ENCODE data around the gene BID. TPM values are rescaled to one million over a fixed set of nuclear protein-coding genes. Genes with fewer than 3 reads are reported as not detected.

Gene BID
- total RNA-seq, 1 donor from 2014 or later = 15.9 TPM

- TF ChIP-seq, protein P1, sequence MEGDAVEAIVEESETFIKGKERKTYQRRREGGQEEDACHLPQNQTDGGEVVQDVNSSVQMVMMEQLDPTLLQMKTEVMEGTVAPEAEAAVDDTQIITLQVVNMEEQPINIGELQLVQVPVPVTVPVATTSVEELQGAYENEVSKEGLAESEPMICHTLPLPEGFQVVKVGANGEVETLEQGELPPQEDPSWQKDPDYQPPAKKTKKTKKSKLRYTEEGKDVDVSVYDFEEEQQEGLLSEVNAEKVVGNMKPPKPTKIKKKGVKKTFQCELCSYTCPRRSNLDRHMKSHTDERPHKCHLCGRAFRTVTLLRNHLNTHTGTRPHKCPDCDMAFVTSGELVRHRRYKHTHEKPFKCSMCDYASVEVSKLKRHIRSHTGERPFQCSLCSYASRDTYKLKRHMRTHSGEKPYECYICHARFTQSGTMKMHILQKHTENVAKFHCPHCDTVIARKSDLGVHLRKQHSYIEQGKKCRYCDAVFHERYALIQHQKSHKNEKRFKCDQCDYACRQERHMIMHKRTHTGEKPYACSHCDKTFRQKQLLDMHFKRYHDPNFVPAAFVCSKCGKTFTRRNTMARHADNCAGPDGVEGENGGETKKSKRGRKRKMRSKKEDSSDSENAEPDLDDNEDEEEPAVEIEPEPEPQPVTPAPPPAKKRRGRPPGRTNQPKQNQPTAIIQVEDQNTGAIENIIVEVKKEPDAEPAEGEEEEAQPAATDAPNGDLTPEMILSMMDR (IDR thresholded peaks at IDR 0.05) = no peak
- Mint-ChIP-seq H3K4me1 (ENCODE audit: low read depth) (peaks cover 17% of the 10 kb centered on the region), H3K9me3 (ENCODE audit: low read depth) (no peaks in the 10 kb centered on the region)
Observed at GRCh38 chr22:17774926-17775685, 837 bp upstream of the BID start.

GRCh38 chr22:17773606-17774205, 563 bp downstream of the BID start:
- H3K36me3 Mint-ChIP-seq (ENCODE audit: low read depth) = no peaks in the 10 kb centered on the region
- TF ChIP-seq, protein P1 (IDR thresholded peaks at IDR 0.05) = peak; percentile 6
- H3K27ac Mint-ChIP-seq (ENCODE audit: unreplicated experiment) = no peak overlapping the region
- H3K27me3 Mint-ChIP-seq (ENCODE audit: low read depth) = no peaks in the 10 kb centered on the region
- peaks cover 17% of the 10 kb centered on the region for H3K4me1 Mint-ChIP-seq (ENCODE audit: low read depth)
- DNase-seq (ENCODE audit: low spot score) = no peak
- peak overlapping the region; percentile 73 for H3K4me3 Mint-ChIP-seq (ENCODE audit: unreplicated experiment)
- no peaks in the 10 kb centered on the region for H3K9me3 Mint-ChIP-seq (ENCODE audit: low read depth)

More at GRCh38 chr22:17774926-17775685, 837 bp upstream of the BID start:
- Mint-ChIP-seq H3K36me3 (ENCODE audit: low read depth) (no peaks in the 10 kb centered on the region), H3K27ac (ENCODE audit: unreplicated experiment) (no peak overlapping the region), H3K27me3 (ENCODE audit: low read depth) (no peaks in the 10 kb centered on the region), H3K4me3 (ENCODE audit: unreplicated experiment) (no peak overlapping the region)
- no peak for DNase-seq (ENCODE audit: low spot score)

GRCh38 chr22:17772958-17773605, 1.2 kb downstream of the BID start:
- DNase-seq (ENCODE audit: low spot score) = no peak
- TF ChIP-seq, protein P1 (IDR thresholded peaks at IDR 0.05) = no peak

DNA sequence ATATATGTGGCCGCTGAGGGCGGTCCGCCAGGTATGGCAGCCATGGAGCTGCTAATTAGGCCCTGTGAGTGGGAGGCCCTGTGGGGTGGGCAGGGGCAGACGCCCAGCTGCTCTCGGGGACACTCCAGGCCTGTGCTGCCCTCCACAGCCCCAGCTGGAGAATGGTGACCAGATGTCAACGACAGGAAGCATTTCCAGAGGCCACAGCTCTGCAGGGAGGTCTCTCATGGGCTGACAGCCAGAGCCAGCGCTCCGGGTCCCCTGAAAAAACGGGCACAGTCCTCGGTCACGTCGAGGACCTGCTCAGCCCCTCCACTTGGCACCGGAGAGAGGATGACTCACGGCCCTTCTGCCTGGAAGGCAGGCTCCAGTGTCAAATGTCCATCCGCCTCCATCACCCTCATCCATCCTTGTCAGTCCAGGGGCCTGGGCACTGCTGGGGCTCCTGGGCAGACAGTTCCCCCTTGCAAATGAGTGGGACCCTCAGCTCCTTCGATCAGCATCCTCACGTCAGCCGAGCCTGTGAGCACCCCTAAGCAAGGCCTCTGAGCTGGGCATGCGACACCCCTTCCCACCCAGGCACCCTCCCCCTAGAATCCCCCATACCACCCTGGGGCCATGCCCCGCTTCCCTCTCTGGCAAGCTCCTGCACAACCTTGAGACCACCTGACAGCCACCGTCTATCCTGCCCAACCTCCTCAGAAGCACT, 1.9 kb downstream of the BID start:
- Mint-ChIP-seq H3K36me3 (ENCODE audit: low read depth) (no peaks in the 10 kb centered on the region), H3K27ac (ENCODE audit: unreplicated experiment) (no peak overlapping the region), H3K9me3 (ENCODE audit: low read depth) (no peaks in the 10 kb centered on the region), H3K4me1 (ENCODE audit: low read depth) (peaks cover 17% of the 10 kb centered on the region), H3K27me3 (ENCODE audit: low read depth) (no peaks in the 10 kb centered on the region), H3K4me3 (ENCODE audit: unreplicated experiment) (peak overlapping the region; percentile 73)
- TF ChIP-seq, protein P1 (IDR thresholded peaks at IDR 0.05) = peak; percentile 19
- no peak for DNase-seq (ENCODE audit: low spot score)

More at GRCh38 chr22:17772958-17773605, 1.2 kb downstream of the BID start:
- H3K27ac Mint-ChIP-seq (ENCODE audit: unreplicated experiment) = no peak overlapping the region
- H3K4me1 Mint-ChIP-seq (ENCODE audit: low read depth) = peaks cover 17% of the 10 kb centered on the region
- no peaks in the 10 kb centered on the region for H3K27me3 Mint-ChIP-seq (ENCODE audit: low read depth)
- no peaks in the 10 kb centered on the region for H3K9me3 Mint-ChIP-seq (ENCODE audit: low read depth)
- peak overlapping the region; percentile 73 for H3K4me3 Mint-ChIP-seq (ENCODE audit: unreplicated experiment)
- H3K36me3 Mint-ChIP-seq (ENCODE audit: low read depth) = no peaks in the 10 kb centered on the region
